Tibial nerve (tissue), 4 donors: ENCODE data around the gene LMF1. TPM values are rescaled to one million over a fixed set of nuclear protein-coding genes. Genes with fewer than 3 reads are reported as not detected.

Experiments
- DNase-seq, 2 donors: peaks; one replicate each; pipeline ENCODE4 v3.0.0-alpha.2; 2019; ENCODE audit warnings: low spot score in 2 of 2
- H3K27ac ChIP-seq, 4 donors: fragments of 200-600 bp; sonication (generic) in 3 of 4; one replicate each; pipeline ENCODE4 v1.5.1; 2017 to 2019; ENCODE audit warnings: mild to moderate bottlenecking in 1 of 4
- H3K27me3 ChIP-seq, 2 donors: fragments of 200-600 bp; sonication (generic) in 1 of 2; one replicate each; pipeline versions ENCODE4 v1.5.1 to v1.6.0; 2017 to 2019
- H3K36me3 ChIP-seq, 3 donors: fragments of 200-600 bp; sonication (generic); one replicate each; pipeline ENCODE4 v1.5.1; 2018 to 2019
- H3K4me1 ChIP-seq, 4 donors: fragments of 200-600 bp; sonication (generic) in 3 of 4; one replicate each; pipeline ENCODE4 v1.5.1; 2017 to 2019
- H3K4me3 ChIP-seq, 4 donors: fragments of 200-600 bp; sonication (generic) in 3 of 4; one replicate each; pipeline ENCODE4 v1.5.1; 2017 to 2019; ENCODE audit warnings: mild to moderate bottlenecking in 1 of 4, moderate library complexity in 1 of 4
- H3K9me3 ChIP-seq, 4 donors: fragments of 200-600 bp; sonication (generic) in 3 of 4; one replicate each; pipeline ENCODE4 v1.5.1; 2017 to 2019
- CTCF ChIP-seq, 5 experiments: fragments of 200-600 bp in 3 of 5; fragments of 450-650 bp in 2 of 5; sonication (generic) in 3 of 5; IDR thresholded peaks; one replicate each; pipeline ENCODE4 v1.5.1; 2016 to 2019; ENCODE audit warnings: antibody characterized with exemption in 5 of 5, mild to moderate bottlenecking in 3 of 5, moderate library complexity in 2 of 5
- EP300 ChIP-seq, 2 donors: sonication (generic); formaldehyde crosslinking; IDR thresholded peaks; one replicate each; pipeline ENCODE4 v1.6.1; 2017; ENCODE audit warnings: antibody characterized with exemption in 2 of 2, mild to moderate bottlenecking in 1 of 2
- POLR2A ChIP-seq, 2 donors: fragments of 450-650 bp; IDR thresholded peaks; one replicate each; pipeline ENCODE4 v1.6.1; 2017; ENCODE audit warnings: antibody characterized with exemption in 2 of 2, mild to moderate bottlenecking in 2 of 2, moderate library complexity in 2 of 2
- WGBS, 2 donors: methylation state at CpG; one replicate each; pipeline ENCODE4 v1.1.5; 2018; 5-methylcytosine and 5-hydroxymethylcytosine counted together
- total RNA-seq, 4 donors: library from RNA; depleted of rRNA; stranded (reverse); fragments of >200 nt; gene quantifications; one replicate each; pipeline ENCODE4 v1.1.0, GENCODE V29; 2016

Gene LMF1
- total RNA-seq, 4 donors from 2014 or later = 24.5 to 58.5 (median 31.8) TPM

DNA sequence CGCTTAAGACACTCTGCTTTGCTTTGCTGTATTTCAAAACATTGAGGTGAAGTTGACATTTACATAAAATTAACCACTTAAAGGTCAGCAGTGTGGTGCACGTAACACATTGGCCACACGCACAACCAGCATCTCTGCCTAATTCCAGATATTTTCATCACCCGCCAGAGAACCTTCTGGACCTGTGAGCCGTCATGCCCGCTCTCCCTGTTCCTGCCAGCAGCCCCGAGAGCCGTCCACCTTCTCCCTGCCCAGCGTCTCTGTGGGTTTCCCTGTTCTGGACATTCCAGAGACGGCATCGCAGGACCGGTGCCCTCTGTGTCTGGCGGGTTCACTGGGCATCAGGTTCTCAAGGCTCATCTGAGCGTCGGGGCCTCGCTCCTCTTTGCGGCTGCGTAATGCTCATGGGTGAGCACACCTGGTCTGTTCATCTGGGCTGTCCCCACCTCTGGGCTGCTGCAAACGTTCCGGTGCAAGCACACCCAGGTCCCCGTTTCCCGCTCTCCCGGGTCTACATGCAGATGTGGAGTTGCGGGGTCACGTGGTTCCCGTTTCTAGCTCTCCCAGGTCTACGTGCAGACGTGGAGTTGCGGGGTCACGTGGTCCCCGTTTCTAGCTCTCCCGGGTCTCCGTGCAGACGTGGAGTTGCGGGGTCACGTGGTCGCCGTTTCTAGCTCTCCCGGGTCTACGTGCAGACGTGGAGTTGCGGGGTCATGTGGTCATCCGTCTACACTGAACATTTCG, 122.1 kb downstream of the LMF1 start:
- Histone ChIP-seq H3K36me3 (peaks cover 0 to under 1% (median 0%) of the 10 kb centered on the region in 3 donors), H3K4me3 (no peak overlapping the region), H3K9me3 (no peaks in the 10 kb centered on the region), H3K27me3 (no peaks in the 10 kb centered on the region), H3K4me1 (no peaks in the 10 kb centered on the region), H3K27ac (no peak overlapping the region)
- no peak for DNase-seq
- WGBS, 2 donors = 92 to 93% methylated on average over 44 of the region's 44 CpGs
- TF ChIP-seq CTCF (IDR thresholded peaks at IDR 0.05) (no peak), POLR2A (IDR thresholded peaks at IDR 0.05) (no peak), EP300 (IDR thresholded peaks at IDR 0.05) (no peak)

GRCh38 chr16:847681-848445, 122.9 kb downstream of the LMF1 start:
- Histone ChIP-seq H3K27ac (no peak overlapping the region), H3K4me1 (no peaks in the 10 kb centered on the region), H3K36me3 (no peaks in the 10 kb centered on the region), H3K27me3 (no peaks in the 10 kb centered on the region), H3K9me3 (no peaks in the 10 kb centered on the region), H3K4me3 (no peak overlapping the region)
- 92 to 93% methylated on average over 15 to 33 of the region's 33 CpGs for WGBS, 2 donors
- TF ChIP-seq POLR2A (IDR thresholded peaks at IDR 0.05) (no peak), EP300 (IDR thresholded peaks at IDR 0.05) (no peak), CTCF (IDR thresholded peaks at IDR 0.05) (no peak)
- no peak for DNase-seq

GRCh38 chr16:847151-847550, 123.6 kb downstream of the LMF1 start:
- TF ChIP-seq CTCF (IDR thresholded peaks at IDR 0.05) (no peak), POLR2A (IDR thresholded peaks at IDR 0.05) (no peak), EP300 (IDR thresholded peaks at IDR 0.05) (no peak)
- DNase-seq = no peak
- peaks cover 0 to 2% of the 10 kb centered on the region in 2 donors for H3K27me3 ChIP-seq
- no peaks in the 10 kb centered on the region for H3K36me3 ChIP-seq
- WGBS, 2 donors = 86 to 95% methylated on average over 10 of the region's 10 CpGs
- H3K4me1 ChIP-seq = no peaks in the 10 kb centered on the region
- H3K27ac ChIP-seq = no peak overlapping the region
- H3K4me3 ChIP-seq = no peak overlapping the region
- no peaks in the 10 kb centered on the region for H3K9me3 ChIP-seq

DNA sequence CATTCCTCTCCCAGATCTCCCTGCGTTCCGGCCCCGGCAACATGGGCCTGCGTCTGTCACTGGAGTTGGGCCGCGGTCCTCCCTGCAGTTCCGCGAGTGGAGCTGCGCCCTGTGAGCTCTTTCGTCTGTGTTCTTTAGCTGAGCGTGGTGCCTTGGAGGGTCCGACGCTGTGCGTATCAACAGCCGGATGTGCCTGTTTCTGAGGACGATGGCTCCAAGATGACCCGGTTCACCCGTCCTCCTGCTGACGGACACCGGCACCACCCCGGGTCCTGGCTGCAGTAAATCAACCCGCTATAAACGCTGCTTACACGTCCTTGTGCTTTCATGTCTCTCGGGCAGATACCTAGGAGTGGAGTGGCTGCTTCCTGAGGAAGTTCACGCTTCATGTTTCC, 125.4 kb downstream of the LMF1 start:
- H3K4me1 ChIP-seq = no peaks in the 10 kb centered on the region
- no peak overlapping the region for H3K27ac ChIP-seq
- no peaks in the 10 kb centered on the region for H3K9me3 ChIP-seq
- H3K27me3 ChIP-seq = peaks cover 0 to 12% of the 10 kb centered on the region in 2 donors
- DNase-seq = no peak
- 72 to 76% methylated on average over 23 to 26 of the region's 26 CpGs for WGBS, 2 donors
- H3K4me3 ChIP-seq = no peak overlapping the region
- TF ChIP-seq CTCF (IDR thresholded peaks at IDR 0.05) = no peak
- TF ChIP-seq POLR2A (IDR thresholded peaks at IDR 0.05) = no peak
- no peak for TF ChIP-seq EP300 (IDR thresholded peaks at IDR 0.05)
- H3K36me3 ChIP-seq = no peaks in the 10 kb centered on the region
